HFFc6 (cell line): Measurements from ENCODE around the gene THRAP3. TPM values are rescaled to one million over a fixed set of nuclear protein-coding genes. Genes with fewer than 3 reads are reported as not detected.

Source experiments
- DNase-seq: peaks from one replicate; pipeline ENCODE4 v3.0.0-alpha.2; 2018
- H3K27ac Mint-ChIP-seq: 2 replicates; pipeline ENCODE4 v1.8.0; 2020; ENCODE audit warnings: mild to moderate bottlenecking, mixed read lengths
- H3K27me3 Mint-ChIP-seq: 2 replicates; pipeline ENCODE4 v1.8.0; 2021; ENCODE audit warnings: mild to moderate bottlenecking, moderate library complexity, mixed read lengths; ENCODE audit not compliant: insufficient read depth
- H3K36me3 Mint-ChIP-seq: 2 replicates; pipeline ENCODE4 v1.8.0; 2021; ENCODE audit warnings: low read depth, mixed read lengths
- H3K4me1 Mint-ChIP-seq: 2 replicates; pipeline ENCODE4 v1.8.0; 2020; ENCODE audit warnings: low read depth, mixed read lengths
- H3K4me3 Mint-ChIP-seq: 2 replicates; pipeline ENCODE4 v1.8.0; 2020; ENCODE audit warnings: mild to moderate bottlenecking, moderate library complexity, mixed read lengths
- H3K9me3 Mint-ChIP-seq: 2 replicates; pipeline ENCODE4 v1.8.0; 2020; ENCODE audit warnings: mild to moderate bottlenecking, mixed read lengths
- CTCF ChIP-seq: fragments of 200-600 bp; sonication (generic); IDR thresholded peaks from 2 replicates; pipeline ENCODE4 v1.5.0; 2021; ENCODE audit warnings: antibody characterized with exemption, mild to moderate bottlenecking
- total RNA-seq, 6 experiments: library from RNA; stranded (reverse); fragmentation: NEBNext Ultra II Directional; extraction: Animal tissue kit (Norgen Biotek cat#: 25700); gene quantifications; 2 replicates in 1 of 6; 3 replicates in 5 of 6; pipeline ENCODE4 v1.2.3, GENCODE V29; 2021

The THRAP3 gene
- total RNA-seq, 6 experiments from 2014 or later, result 116 to 126 (median 121) TPM

- DNase-seq, result no peak
- H3K4me1 Mint-ChIP-seq, result peaks cover 4% of the 10 kb centered on the region
- no peak overlapping the region for H3K4me3 Mint-ChIP-seq
- H3K27me3 Mint-ChIP-seq, result no peaks in the 10 kb centered on the region; the same call in none of the 2 replicates
- TF ChIP-seq CTCF, result no peak
- H3K9me3 Mint-ChIP-seq, result no peaks in the 10 kb centered on the region
- peaks cover 4% of the 10 kb centered on the region; the same call in 1 of the 2 replicates for H3K36me3 Mint-ChIP-seq
- H3K27ac Mint-ChIP-seq, result no peak overlapping the region
Measured at GRCh38 chr1:36337830-36338229, 113.6 kb downstream of the THRAP3 start.

GRCh38 chr1:36339215-36339614, 115.0 kb downstream of the THRAP3 start:
- no peak overlapping the region for H3K4me3 Mint-ChIP-seq

GRCh38 chr1:36339615-36340014, 115.4 kb downstream of the THRAP3 start:
- Mint-ChIP-seq H3K9me3 (no peaks in the 10 kb centered on the region), H3K27ac (no peak overlapping the region), H3K27me3 (no peaks in the 10 kb centered on the region; the same call in none of the 2 replicates), H3K4me1 (peaks cover 18% of the 10 kb centered on the region), H3K4me3 (no peak overlapping the region), H3K36me3 (peaks cover 8% of the 10 kb centered on the region; the same call in 1 of the 2 replicates)
- TF ChIP-seq CTCF, result no peak
- DNase-seq, result no peak

More at GRCh38 chr1:36339215-36339614, 115.0 kb downstream of the THRAP3 start:
- Mint-ChIP-seq H3K27ac (no peak overlapping the region), H3K27me3 (no peaks in the 10 kb centered on the region; the same call in none of the 2 replicates), H3K4me1 (peaks cover 14% of the 10 kb centered on the region), H3K36me3 (peaks cover 4% of the 10 kb centered on the region; the same call in 1 of the 2 replicates), H3K9me3 (no peaks in the 10 kb centered on the region)
- no peak for DNase-seq
- no peak for TF ChIP-seq CTCF

- no peaks in the 10 kb centered on the region for H3K9me3 Mint-ChIP-seq
- H3K4me1 Mint-ChIP-seq, result peaks cover 23% of the 10 kb centered on the region
- H3K36me3 Mint-ChIP-seq, result peaks cover 14% of the 10 kb centered on the region; the same call in 1 of the 2 replicates
- no peak for DNase-seq
- H3K27ac Mint-ChIP-seq, result peak overlapping the region; percentile 88; the same call in 1 of the 2 replicates
- TF ChIP-seq CTCF, result no peak
- H3K27me3 Mint-ChIP-seq, result no peaks in the 10 kb centered on the region; the same call in none of the 2 replicates
- H3K4me3 Mint-ChIP-seq, result no peak overlapping the region
Measured at GRCh38 chr1:36341626-36342320, 117.5 kb downstream of the THRAP3 start.

GRCh38 chr1:36342426-36343185, 118.4 kb downstream of the THRAP3 start:
- Mint-ChIP-seq H3K27ac (peak overlapping the region; percentile 88), H3K4me3 (0 out of 2 replicates have a peak overlapping the region, but pooled peaks have one; percentile 15), H3K4me1 (peaks cover 30% of the 10 kb centered on the region), H3K9me3 (no peaks in the 10 kb centered on the region), H3K36me3 (peaks cover 20% of the 10 kb centered on the region; the same call in 1 of the 2 replicates), H3K27me3 (no peaks in the 10 kb centered on the region; the same call in none of the 2 replicates)
- peak; percentile 83 for DNase-seq
- TF ChIP-seq CTCF, result peak; percentile 87
